ENCODE data around the gene MAP1LC3C.
"Not testable (repeated sequence)": the region's sequence is repeated elsewhere in the genome, so short reads cannot be mapped to it uniquely, and the experiment has no call there.

The MAP1LC3C gene

DNA sequence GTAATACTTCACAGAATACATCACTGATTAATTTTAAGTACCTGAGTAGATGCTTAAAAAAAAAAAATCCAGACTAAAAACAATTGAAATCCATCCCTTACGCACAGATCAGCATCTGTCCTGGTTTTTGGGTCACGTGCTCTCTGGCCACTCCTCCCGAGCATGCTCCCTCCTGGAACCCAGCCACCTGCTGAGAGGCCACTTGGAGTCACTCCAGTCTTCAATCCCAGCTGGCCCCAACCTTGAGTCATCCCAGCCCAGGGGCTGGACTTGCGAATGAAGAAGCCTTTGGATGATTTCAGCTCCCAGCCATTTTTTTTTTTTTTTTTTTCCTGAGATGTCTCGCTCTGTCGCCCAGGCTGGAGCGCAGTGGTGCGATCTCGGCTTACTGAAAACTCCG is 8.9 kb downstream of the MAP1LC3C start:
- Histone ChIP-seq H3K27ac (ENCODE audit: low read depth, low read length) (no peak overlapping the region), H3K9ac (ENCODE audit: low read length) (no peak overlapping the region), H3K27me3 (ENCODE audit: low read length) (no peaks in the 10 kb centered on the region), H2AFZ (ENCODE audit: low read depth, low read length, severe bottlenecking) (no peak overlapping the region), H3F3A (ENCODE audit: insufficient read depth) (no peaks in the 10 kb centered on the region), H3K36me3 (ENCODE audit: low read length) (no peaks in the 10 kb centered on the region), H3K9me3 (ENCODE audit: insufficient read depth, low read length) (no peaks in the 10 kb centered on the region), H4K20me1 (ENCODE audit: low read depth, low read length) (no peaks in the 10 kb centered on the region), H3K79me2 (ENCODE audit: insufficient read depth, low read length) (no peaks in the 10 kb centered on the region), H3K4me2 (ENCODE audit: low read depth, low read length, poor library complexity, severe bottlenecking) (no peak overlapping the region), H3K9me2 (replicated peaks; ENCODE audit: insufficient read depth, low read length) (no peaks in the 10 kb centered on the region), H3K4me3 (ENCODE audit: insufficient read depth, low read length, poor library complexity, severe bottlenecking) (no peak overlapping the region)
- TF ChIP-seq, protein P1, sequence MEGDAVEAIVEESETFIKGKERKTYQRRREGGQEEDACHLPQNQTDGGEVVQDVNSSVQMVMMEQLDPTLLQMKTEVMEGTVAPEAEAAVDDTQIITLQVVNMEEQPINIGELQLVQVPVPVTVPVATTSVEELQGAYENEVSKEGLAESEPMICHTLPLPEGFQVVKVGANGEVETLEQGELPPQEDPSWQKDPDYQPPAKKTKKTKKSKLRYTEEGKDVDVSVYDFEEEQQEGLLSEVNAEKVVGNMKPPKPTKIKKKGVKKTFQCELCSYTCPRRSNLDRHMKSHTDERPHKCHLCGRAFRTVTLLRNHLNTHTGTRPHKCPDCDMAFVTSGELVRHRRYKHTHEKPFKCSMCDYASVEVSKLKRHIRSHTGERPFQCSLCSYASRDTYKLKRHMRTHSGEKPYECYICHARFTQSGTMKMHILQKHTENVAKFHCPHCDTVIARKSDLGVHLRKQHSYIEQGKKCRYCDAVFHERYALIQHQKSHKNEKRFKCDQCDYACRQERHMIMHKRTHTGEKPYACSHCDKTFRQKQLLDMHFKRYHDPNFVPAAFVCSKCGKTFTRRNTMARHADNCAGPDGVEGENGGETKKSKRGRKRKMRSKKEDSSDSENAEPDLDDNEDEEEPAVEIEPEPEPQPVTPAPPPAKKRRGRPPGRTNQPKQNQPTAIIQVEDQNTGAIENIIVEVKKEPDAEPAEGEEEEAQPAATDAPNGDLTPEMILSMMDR (IDR thresholded peaks at IDR 0.05; ENCODE audit: insufficient read depth, low read length, poor library complexity, severe bottlenecking), result no peak

DNA sequence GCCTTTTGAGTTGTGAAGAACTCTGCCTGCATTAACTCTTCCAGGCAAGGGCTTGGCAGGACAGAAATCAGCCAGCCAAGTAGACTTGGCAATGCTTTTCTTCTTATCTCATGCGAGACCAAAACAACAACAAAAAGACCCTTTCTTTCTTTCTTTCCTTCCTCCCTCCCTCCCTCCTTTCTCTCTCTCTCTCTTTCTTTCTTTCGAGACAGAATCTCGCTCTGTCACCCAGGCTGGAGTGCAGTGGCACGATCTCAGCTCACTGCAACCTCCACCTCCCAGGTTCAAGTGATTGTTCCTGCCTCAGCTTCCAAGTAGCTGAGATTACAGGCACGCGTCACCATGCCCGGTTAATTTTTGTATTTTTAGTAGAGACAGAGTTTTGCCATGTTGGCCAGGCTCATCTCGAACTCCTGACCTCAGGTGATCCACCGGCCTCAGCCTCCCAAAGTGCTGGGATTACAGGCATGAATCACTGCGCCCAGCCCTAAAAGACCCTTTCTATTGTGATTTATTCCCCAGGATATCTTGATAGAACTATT is 10.4 kb downstream of the MAP1LC3C start:
- H3K4me3 ChIP-seq (ENCODE audit: insufficient read depth, low read length, poor library complexity, severe bottlenecking); H3K9me3 ChIP-seq (ENCODE audit: insufficient read depth, low read length); H3K9me2 ChIP-seq (replicated peaks; ENCODE audit: insufficient read depth, low read length); H3K79me2 ChIP-seq (ENCODE audit: insufficient read depth, low read length); H3K27ac ChIP-seq (ENCODE audit: low read depth, low read length); H3F3A ChIP-seq (ENCODE audit: insufficient read depth); H4K20me1 ChIP-seq (ENCODE audit: low read depth, low read length); H2AFZ ChIP-seq (ENCODE audit: low read depth, low read length, severe bottlenecking); H3K9ac ChIP-seq (ENCODE audit: low read length); H3K36me3 ChIP-seq (ENCODE audit: low read length); H3K4me2 ChIP-seq (ENCODE audit: low read depth, low read length, poor library complexity, severe bottlenecking); H3K27me3 ChIP-seq (ENCODE audit: low read length): not testable (repeated sequence)

DNA sequence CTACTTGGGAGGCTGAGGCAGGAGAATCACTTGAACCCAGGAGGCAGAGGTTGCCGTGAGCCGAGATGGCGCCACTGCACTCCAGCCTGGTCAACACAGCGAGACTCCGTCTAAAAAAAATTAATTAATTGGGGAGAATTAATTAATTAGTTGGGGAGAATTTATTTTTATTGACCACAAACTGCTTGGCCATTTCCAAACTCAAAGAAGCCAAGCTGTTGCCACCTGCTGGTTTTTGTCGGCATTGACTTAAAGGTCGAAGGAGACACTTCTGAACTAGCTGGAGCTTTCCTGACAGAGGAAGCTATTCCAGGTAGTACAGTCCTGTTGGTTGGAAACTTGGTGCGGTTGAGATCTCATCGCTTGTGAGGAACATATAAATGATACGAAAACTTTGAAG is 13.1 kb downstream of the MAP1LC3C start:
- Histone ChIP-seq H3K4me3 (ENCODE audit: insufficient read depth, low read length, poor library complexity, severe bottlenecking) (no peak overlapping the region), H2AFZ (ENCODE audit: low read depth, low read length, severe bottlenecking) (no peak overlapping the region), H3K9ac (ENCODE audit: low read length) (no peak overlapping the region), H3K27me3 (ENCODE audit: low read length) (no peaks in the 10 kb centered on the region), H3K9me3 (ENCODE audit: insufficient read depth, low read length) (no peaks in the 10 kb centered on the region), H3K79me2 (ENCODE audit: insufficient read depth, low read length) (no peaks in the 10 kb centered on the region), H4K20me1 (ENCODE audit: low read depth, low read length) (no peaks in the 10 kb centered on the region), H3K9me2 (replicated peaks; ENCODE audit: insufficient read depth, low read length) (no peaks in the 10 kb centered on the region), H3F3A (ENCODE audit: insufficient read depth) (no peaks in the 10 kb centered on the region), H3K27ac (ENCODE audit: low read depth, low read length) (no peak overlapping the region), H3K36me3 (ENCODE audit: low read length) (no peaks in the 10 kb centered on the region), H3K4me2 (ENCODE audit: low read depth, low read length, poor library complexity, severe bottlenecking) (no peak overlapping the region)
- TF ChIP-seq, protein P1 (IDR thresholded peaks at IDR 0.05; ENCODE audit: insufficient read depth, low read length, poor library complexity, severe bottlenecking), result peak; percentile 36
- no peak for TF ChIP-seq EZH2phosphoT487 (conservative IDR thresholded peaks at IDR 0.05; ENCODE audit: low read length)

DNA sequence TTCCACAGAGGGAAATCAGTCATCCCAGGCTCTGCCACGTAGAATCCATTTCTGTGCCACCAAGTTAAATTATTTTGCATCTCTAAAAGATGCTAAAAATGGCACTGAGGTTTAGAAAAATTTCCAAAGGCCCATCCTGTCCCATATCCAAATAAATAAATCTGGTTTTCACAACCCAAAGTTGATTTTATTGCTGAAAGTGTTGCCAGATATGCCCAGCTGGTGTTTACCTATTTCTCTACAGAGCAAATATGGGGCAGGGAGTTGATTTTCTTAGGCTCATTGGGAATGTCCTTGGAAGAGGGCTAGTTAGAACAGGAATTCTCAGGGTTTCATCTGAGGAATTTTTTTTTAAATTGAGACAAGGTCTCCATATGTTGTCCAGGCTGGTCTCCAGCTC is 19.0 kb downstream of the MAP1LC3C start:
- Histone ChIP-seq H3K9me3 (ENCODE audit: insufficient read depth, low read length) (no peaks in the 10 kb centered on the region), H3K4me3 (ENCODE audit: insufficient read depth, low read length, poor library complexity, severe bottlenecking) (no peak overlapping the region), H2AFZ (ENCODE audit: low read depth, low read length, severe bottlenecking) (no peak overlapping the region), H3K79me2 (ENCODE audit: insufficient read depth, low read length) (no peaks in the 10 kb centered on the region), H3K27me3 (ENCODE audit: low read length) (no peaks in the 10 kb centered on the region), H3K36me3 (ENCODE audit: low read length) (no peaks in the 10 kb centered on the region), H3F3A (ENCODE audit: insufficient read depth) (no peaks in the 10 kb centered on the region), H3K9ac (ENCODE audit: low read length) (no peak overlapping the region), H3K27ac (ENCODE audit: low read depth, low read length) (no peak overlapping the region), H3K4me2 (ENCODE audit: low read depth, low read length, poor library complexity, severe bottlenecking) (no peak overlapping the region), H4K20me1 (ENCODE audit: low read depth, low read length) (no peaks in the 10 kb centered on the region), H3K9me2 (replicated peaks; ENCODE audit: insufficient read depth, low read length) (no peaks in the 10 kb centered on the region)
- TF ChIP-seq EZH2phosphoT487 (conservative IDR thresholded peaks at IDR 0.05; ENCODE audit: low read length), result no peak
- TF ChIP-seq, protein P1 (IDR thresholded peaks at IDR 0.05; ENCODE audit: insufficient read depth, low read length, poor library complexity, severe bottlenecking), result no peak
